Renal pelvis (tissue), 4 donors: ENCODE data around the gene REV1. TPM values are rescaled to one million over a fixed set of nuclear protein-coding genes. Genes with fewer than 3 reads are reported as not detected.
"Not testable (repeated sequence)": the region's sequence is repeated elsewhere in the genome, so short reads cannot be mapped to it uniquely, and the experiment has no call there.

Experiments used
- DNase-seq: peaks from one replicate; pipeline ENCODE4 v3.0.0-alpha.2; 2013
- polyA plus RNA-seq, 3 donors: library from polyadenylated mRNA; unstranded; fragments of 120-200 nt; gene quantifications; one replicate each; pipeline ENCODE4 v1.2.1, GENCODE V29; 2013; ENCODE audit not compliant: insufficient read length in 3 of 3

The REV1 gene
- polyA plus RNA-seq, 3 donors: 45.3 to 79.9 (median 64.6) TPM

- DNase-seq: no peak
Measured at GRCh38 chr2:99404797-99405669, 84.8 kb downstream of the REV1 start.

DNA sequence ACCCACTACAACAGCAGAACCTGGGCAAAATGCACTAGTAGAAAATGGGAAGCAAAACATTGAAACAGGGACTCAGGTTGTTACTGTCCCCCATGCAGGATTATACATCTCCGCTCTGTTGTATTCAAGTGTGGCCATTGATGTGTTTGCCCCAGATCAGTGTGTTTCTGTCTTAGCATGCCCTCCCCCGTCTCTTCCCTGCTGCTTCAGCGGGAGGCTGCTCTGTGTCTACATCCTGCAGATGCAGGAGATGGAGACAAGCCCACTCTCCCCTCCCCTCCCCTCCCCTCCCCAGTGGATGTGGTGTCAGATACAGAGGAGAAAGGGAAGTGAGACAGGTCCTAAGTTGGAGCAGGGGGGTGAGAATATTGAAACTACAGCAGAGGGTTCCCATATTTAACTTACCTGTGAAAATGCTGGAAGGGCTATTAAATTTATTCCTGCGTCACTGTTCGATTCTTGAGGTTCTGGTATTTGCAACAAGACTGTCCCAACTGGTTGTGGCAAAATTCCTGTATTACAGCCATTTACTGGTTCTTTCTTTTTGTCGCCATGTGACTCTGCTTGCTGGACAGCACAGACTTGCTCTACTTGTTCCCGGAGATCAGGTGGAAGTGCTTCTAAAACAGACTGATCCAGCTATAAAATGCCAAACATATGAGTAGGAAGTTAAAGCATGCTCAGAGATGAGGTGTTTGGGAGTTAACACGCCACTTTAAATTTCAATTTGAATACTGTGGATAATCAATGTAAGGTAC lies 85.6 kb downstream of the REV1 start:
- DNase-seq: no peak

- DNase-seq: peak; percentile 28
Measured at GRCh38 chr2:99403524-99403923, 86.3 kb downstream of the REV1 start.

DNA sequence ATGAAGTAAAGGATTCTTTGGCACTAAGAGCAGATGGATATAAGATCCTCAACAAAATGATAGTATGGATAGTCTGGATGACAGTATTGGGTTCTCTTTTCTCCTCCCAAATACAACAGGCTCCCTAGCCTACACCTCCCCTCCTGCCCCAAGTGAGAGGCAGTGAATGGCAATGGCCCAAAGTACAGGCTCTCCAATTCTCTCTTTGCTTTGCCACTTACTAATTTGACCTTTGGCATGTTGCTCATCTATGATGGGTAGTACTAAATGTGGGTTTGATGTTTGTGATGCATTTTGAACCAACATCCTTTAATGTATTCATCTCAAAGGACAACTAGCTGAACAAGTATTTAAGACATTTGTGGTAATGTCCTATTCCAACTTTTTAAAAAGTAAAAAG lies 86.7 kb downstream of the REV1 start:
- DNase-seq: no peak

- DNase-seq: no peak
Measured at GRCh38 chr2:99401841-99402240, 88.0 kb downstream of the REV1 start.

DNA sequence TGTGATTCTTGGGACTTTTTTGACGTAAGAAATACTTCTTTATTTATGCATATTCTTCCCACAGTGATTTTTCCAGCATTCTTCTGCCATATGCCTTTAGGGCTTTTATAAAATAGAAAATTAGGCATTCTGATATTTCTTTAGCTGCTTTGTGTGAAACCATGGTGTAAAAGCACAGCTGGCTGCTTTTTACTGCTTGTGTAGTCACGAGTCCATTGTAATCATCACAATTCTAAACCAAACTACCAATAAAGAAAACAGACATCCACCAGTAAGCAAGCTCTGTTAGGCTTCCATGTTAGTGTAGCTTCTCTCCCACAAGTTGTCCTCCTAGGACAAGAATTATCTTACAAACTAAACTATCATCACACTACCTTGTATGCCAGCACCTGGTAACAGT lies 90.0 kb downstream of the REV1 start:
- DNase-seq: no peak

GRCh38 chr2:99399063-99399462 lies 90.8 kb downstream of the REV1 start:
- DNase-seq: no peak

- no peak for DNase-seq
Measured at GRCh38 chr2:99398303-99398702, 91.5 kb downstream of the REV1 start.

DNA sequence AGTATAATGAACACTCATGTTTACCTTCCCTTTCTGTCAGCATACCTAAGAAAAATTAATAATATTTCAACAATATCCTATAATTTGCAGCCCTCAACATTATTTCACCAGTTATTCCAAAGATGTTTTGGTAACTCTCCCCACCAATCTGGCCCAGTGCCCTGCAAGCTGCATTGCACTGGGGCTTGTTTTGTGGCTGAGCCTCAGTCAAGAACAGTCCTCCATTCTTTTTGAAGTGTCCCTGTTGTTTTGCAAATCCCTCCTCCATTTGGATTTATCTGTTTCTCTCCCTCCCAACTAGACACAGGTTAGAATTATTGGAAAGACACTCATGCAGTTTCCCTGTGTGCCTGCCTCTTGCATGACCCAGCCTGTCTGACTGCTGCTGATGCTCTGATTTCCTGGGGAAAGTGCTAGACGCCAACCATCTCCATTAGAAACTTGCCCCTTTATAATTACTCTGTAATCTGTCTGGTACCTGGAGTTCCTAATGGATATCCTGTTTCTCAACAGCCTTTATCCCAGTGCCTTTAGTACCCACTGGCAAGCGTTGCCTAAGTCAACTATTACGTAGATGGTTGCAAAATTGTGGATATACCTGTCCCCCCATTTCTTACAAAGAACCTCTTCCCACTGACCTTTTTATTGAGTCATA lies 92.4 kb downstream of the REV1 start:
- no peak for DNase-seq

DNA sequence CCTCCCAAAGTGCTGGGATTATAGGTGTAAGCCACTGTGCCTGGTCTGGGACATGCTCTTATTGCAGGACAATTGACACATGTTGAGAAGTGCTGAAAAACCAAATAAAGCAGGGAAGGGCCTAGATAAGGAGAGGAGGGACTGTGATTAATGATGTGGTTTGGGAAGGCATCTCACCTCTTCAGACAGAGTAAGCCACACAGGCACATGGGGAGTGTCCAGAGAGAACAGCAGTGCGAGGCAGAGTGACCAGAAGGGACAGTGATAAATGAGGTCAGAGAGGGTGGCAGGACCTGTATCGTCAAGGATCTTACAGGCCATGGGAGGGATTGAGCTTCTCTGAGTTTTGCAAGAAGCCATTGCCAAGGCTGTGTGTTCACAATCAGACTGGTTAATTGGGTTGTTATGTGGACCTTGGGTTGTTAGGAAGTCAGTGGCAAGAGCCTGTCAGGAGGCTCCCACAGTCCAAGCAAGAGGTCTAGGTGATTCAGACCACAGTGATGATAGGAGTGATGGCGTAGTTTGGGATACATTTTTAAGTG lies 94.2 kb downstream of the REV1 start:
- no peak for DNase-seq

DNA sequence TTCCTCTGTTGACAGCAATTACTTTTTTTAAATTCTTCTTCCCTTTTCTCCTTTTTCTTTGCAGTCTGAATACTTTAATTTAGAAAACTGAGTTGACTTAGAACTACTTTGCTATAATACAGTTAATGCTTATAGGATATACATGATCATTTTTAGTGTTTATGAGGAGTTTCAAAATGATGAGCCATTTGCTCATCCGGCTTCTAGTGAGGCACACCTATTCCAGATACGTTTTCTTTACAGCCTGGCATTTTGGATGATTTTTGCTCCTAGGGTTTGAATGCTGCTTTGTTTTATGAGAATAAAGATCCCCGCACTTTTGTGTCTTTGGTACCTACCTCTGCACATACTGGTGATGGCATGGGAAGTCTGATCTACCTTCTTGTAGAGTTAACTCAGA lies 99.9 kb downstream of the REV1 start:
- DNase-seq: no peak

- no peak for DNase-seq
Measured at GRCh38 chr2:99389371-99389770, 100.4 kb downstream of the REV1 start.

DNA sequence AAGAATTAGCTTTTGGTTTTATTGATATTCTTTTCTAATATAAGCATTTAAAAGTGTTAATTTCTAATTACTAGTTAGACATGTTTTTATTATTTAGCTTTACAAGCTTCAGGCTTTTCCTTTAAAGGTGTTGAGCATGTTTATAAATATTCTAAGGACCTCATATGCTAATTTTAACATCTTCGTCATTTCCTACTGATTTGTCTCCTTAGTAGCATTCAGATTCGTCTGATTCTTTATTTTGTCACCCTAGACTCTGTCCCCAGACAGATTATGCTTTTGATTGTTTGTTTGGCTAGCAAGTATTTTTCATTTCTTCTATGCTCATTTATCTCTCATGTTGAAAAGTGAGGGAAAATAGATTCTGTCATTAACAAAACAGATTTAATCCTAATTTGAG lies 100.9 kb downstream of the REV1 start:
- no peak for DNase-seq

- no peak for DNase-seq
Measured at GRCh38 chr2:99386011-99386410, 103.8 kb downstream of the REV1 start.

DNA sequence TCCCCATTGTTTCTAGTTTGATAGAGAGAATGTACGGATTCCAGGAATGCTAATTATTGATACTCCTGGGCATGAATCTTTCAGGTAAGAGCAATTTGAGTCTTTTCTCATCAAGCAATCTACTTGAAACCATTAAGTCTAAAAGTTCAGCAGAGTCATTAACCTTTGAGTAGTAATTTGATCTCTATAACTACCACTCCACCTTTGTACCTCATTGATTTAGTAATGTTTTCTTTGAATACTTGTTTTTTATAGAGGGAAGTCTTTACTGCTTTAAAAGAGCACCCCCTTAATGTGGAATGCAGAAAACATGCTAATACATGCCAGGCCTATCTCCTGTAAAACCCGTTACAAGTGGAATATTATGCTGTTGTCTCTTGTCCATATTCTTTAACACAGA lies 107.7 kb downstream of the REV1 start:
- no peak for DNase-seq

DNA sequence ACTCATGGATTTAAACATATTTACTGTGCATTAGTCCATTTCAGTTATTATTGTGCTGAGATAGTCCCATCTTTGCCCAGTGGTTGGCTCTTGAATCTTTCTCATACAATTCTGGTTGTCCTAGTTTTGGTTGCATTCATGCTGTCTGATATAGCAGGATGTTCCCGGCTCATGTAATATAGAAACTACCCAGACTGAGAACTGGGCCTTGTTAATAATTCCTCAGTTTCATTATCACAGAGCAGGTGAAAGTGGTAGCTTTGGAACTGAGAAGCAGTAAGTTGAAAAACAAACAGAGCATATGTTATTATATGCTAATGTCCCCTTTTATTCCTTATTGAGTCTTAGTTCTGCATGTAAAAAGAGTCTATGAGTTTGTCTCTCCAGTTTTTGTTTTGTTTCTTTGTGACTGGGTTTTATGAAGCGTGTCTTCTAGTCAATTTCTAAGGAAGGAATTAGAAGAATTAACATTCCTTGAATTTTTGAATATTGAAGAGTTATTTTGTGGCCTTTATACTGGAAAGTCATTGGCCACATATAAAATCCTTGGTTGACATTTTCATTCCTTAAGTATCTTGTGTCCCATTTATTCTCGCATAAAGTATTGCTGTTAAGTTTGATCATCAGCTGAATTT lies 109.3 kb downstream of the REV1 start:
- no peak for DNase-seq

DNA sequence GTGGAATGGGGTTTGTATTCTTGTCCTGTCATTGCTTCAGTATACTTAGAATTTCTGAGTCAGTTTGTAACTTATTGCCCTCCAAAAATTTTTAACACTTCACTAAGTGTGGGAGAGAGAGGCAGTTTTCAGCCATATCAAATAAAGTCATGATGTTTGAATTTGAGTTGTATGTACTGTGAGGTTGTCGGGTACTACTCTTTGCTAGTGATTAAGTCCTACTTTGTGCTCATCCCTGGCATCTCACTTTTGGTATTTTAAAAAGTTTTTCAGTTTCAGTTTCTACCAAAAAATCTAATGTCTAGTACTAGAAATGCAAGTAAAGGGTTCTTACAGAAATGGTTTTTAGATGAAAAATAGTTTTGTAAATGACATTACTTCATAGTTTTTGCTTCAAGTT lies 111.9 kb downstream of the REV1 start:
- DNase-seq: no peak

DNA sequence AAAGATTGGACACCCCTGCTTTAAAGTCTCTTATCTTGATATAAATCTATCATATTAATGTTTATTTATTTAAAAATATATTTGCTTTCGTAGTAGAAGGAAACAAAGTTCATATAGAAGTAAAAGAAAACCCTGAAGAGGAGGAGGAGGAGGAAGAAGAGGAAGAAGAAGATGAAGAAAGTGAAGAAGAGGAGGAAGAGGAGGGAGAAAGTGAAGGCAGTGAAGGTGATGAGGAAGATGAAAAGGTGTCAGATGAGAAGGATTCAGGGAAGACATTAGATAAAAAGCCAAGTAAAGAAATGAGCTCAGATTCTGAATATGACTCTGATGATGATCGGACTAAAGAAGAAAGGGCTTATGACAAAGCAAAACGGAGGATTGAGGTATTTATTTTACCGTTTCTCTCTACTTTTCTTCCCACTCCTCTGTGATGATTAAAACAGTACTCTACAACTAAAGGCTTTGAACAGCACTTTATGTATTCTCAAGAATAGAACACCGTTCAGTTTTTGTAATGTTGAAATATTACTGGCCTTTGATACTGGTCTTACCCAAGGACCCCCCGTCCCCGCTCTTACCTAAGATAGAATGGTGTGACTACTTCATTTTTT lies 113.5 kb downstream of the REV1 start:
- DNase-seq: no peak

- no peak for DNase-seq
Measured at GRCh38 chr2:99374747-99375146, 115.1 kb downstream of the REV1 start.

DNA sequence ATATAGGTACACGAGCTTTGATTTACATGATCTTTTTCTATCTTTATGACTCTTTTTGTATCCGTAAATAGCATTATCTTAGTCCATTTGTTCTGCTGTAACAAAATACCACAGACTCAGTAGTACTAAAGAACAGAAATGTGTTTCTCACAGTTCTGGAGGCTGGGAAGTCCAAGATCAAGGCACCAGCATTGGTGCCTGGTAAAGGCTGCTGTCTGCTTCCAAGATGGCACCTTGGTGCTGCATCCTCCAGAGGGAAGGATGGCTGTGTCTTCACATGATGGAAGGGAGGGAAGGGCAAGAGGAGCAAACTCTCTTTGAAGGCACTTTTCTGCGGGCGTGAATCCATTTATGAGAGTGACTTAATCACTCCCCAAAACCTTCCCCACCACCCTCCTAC lies 116.7 kb downstream of the REV1 start:
- no peak for DNase-seq

GRCh38 chr2:99368854-99369253 lies 121.0 kb downstream of the REV1 start:
- not testable (repeated sequence) for DNase-seq

DNA sequence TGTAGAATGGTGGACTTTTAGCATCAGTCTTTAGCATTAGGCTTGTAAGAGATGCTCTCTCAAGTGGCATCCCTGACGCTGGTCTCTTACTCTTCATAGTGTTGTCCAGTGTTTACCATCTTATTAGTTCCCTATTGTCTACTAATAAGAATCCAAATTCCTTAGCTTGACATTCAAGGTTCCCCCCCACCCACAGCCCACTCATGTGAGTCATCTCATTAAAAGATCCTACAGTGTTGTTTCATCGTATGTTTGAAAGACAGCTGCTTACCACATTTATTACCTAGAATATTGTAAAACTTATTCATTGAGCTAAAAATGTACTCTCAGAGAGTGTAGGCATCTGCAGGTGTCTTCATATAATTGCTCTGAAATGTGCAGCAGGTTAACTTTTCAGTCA lies 124.2 kb downstream of the REV1 start:
- DNase-seq: no peak
